GM12892 (cell line): ENCODE results near the gene MARCOL.

ENCODE experiments used
- POLR2AphosphoS5 ChIP-seq: IDR thresholded peaks from 2 replicates; pipeline ENCODE4 v1.6.1; 2011; ENCODE audit warnings: low read depth, low read length, control low read depth
- TAF1 ChIP-seq: IDR thresholded peaks from 2 replicates; pipeline ENCODE4 v1.6.1; 2011; ENCODE audit warnings: low read depth, mild to moderate bottlenecking, control low read depth, low read length, borderline replicate concordance

GRCh38 chr5:148205044-148205806 is 33.1 kb upstream of the MARCOL start:
- TF ChIP-seq POLR2AphosphoS5 (no peak), TAF1 (no peak)
